ENCODE measurements around the gene HSBP1.

HSBP1 gene

GRCh38 chr16:83842291-83842690 is 34.5 kb downstream of the HSBP1 start:
- Mint-ChIP-seq H3K27ac (no peak overlapping the region), H3K27me3 (ENCODE audit: low read depth) (peaks cover 4% of the 10 kb centered on the region), H3K9me3 (no peaks in the 10 kb centered on the region), H3K4me3 (no peak overlapping the region), H3K4me1 (peaks cover 11% of the 10 kb centered on the region), H3K36me3 (ENCODE audit: low read depth) (no peaks in the 10 kb centered on the region)
- no peak for TF ChIP-seq CTCF (IDR thresholded peaks at IDR 0.05; ENCODE audit: unreplicated experiment in 3 of 3)

GRCh38 chr16:83842756-83843507 is 35.2 kb downstream of the HSBP1 start:
- Mint-ChIP-seq H3K27me3 (ENCODE audit: low read depth) (peaks cover 4% of the 10 kb centered on the region), H3K9me3 (no peaks in the 10 kb centered on the region), H3K27ac (no peak overlapping the region), H3K36me3 (ENCODE audit: low read depth) (no peaks in the 10 kb centered on the region), H3K4me1 (peaks cover 11% of the 10 kb centered on the region), H3K4me3 (no peak overlapping the region)
- TF ChIP-seq CTCF (IDR thresholded peaks at IDR 0.05; ENCODE audit: unreplicated experiment in 3 of 3): no peak

GRCh38 chr16:83843657-83844056 is 35.9 kb downstream of the HSBP1 start:
- no peak for TF ChIP-seq CTCF (IDR thresholded peaks at IDR 0.05; ENCODE audit: unreplicated experiment in 3 of 3)
- H3K36me3 Mint-ChIP-seq (ENCODE audit: low read depth): no peaks in the 10 kb centered on the region
- H3K27me3 Mint-ChIP-seq (ENCODE audit: low read depth): peaks cover 2% of the 10 kb centered on the region
- H3K4me3 Mint-ChIP-seq: no peak overlapping the region
- peaks cover 11% of the 10 kb centered on the region for H3K4me1 Mint-ChIP-seq
- no peaks in the 10 kb centered on the region for H3K9me3 Mint-ChIP-seq
- no peak overlapping the region for H3K27ac Mint-ChIP-seq

DNA sequence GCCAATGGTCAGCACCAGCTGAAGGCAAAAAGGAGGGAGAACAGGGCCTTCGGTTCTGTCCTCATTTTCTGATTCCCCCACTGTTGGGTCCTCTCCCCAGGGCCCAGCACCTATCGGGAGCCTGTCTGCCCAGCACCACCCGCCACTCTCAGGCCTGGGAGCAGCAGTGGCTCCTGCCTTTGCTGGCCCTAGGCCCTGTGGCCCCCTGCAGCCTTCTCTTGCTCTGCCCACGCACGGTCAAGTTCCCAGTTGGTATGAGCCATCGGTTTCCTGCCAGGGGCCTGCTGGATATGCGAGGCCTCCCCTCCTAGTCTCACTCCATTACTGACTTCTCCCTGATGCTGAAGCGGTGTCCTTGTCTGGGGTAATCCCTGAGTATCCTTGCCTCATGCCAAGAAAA is 37.5 kb downstream of the HSBP1 start:
- no peaks in the 10 kb centered on the region for H3K9me3 Mint-ChIP-seq
- no peak overlapping the region for H3K27ac Mint-ChIP-seq
- TF ChIP-seq CTCF (IDR thresholded peaks at IDR 0.05; ENCODE audit: unreplicated experiment in 3 of 3): no peak
- H3K36me3 Mint-ChIP-seq (ENCODE audit: low read depth): no peaks in the 10 kb centered on the region
- H3K4me3 Mint-ChIP-seq: no peak overlapping the region
- H3K4me1 Mint-ChIP-seq: peaks cover 11% of the 10 kb centered on the region
- H3K27me3 Mint-ChIP-seq (ENCODE audit: low read depth): no peaks in the 10 kb centered on the region

- TF ChIP-seq CTCF (IDR thresholded peaks at IDR 0.05; ENCODE audit: unreplicated experiment in 3 of 3): no peak
- Mint-ChIP-seq H3K4me1 (peaks cover 10% of the 10 kb centered on the region), H3K36me3 (ENCODE audit: low read depth) (no peaks in the 10 kb centered on the region), H3K4me3 (no peak overlapping the region), H3K27me3 (ENCODE audit: low read depth) (no peaks in the 10 kb centered on the region), H3K27ac (no peak overlapping the region), H3K9me3 (no peaks in the 10 kb centered on the region)
Measured at GRCh38 chr16:83847371-83848225, 39.8 kb downstream of the HSBP1 start.

Data from nephron (organoid).